ENCODE results near the gene GNG12. TPM values are rescaled to one million over a fixed set of nuclear protein-coding genes. Genes with fewer than 3 reads are reported as not detected.

Gene GNG12
- total RNA-seq, 1 experiment from 2014 or later = 66.1 TPM

DNA sequence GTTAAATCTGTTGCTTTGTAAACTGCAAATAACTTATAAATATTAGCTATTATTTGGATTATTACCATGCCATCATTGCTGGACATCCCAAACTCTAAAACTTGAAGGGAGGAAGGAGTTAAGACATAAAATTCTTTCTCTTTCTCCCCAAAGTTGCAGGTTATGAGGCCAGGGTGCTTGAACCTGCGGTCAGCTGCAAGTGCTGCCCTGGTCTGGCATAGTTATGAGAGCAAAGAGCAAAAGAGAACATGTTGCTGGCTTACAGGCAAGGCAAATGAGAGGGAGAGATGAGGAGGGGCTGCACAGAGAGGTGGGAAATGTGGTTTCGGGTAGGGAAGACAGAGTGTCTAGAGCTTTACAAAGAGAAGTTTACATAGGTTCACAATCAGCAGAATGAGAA lies 117.4 kb downstream of the GNG12 start:
- peaks cover 63% of the 10 kb centered on the region for H3K4me1 ChIP-seq (ENCODE audit: insufficient read depth, low read length)
- DNase-seq (no peak), ATAC-seq (no peak)
- intact Hi-C loops (cut with micrococcal nuclease) = loop anchor here (5.0 kb wide), 1 partner anchor 36 kb away; no protein-coding TSS in a partner anchor
- TF ChIP-seq EZH2 (IDR thresholded peaks at IDR 0.05; ENCODE audit: low read length, unreplicated experiment) = no peak
- TF ChIP-seq, protein P1, sequence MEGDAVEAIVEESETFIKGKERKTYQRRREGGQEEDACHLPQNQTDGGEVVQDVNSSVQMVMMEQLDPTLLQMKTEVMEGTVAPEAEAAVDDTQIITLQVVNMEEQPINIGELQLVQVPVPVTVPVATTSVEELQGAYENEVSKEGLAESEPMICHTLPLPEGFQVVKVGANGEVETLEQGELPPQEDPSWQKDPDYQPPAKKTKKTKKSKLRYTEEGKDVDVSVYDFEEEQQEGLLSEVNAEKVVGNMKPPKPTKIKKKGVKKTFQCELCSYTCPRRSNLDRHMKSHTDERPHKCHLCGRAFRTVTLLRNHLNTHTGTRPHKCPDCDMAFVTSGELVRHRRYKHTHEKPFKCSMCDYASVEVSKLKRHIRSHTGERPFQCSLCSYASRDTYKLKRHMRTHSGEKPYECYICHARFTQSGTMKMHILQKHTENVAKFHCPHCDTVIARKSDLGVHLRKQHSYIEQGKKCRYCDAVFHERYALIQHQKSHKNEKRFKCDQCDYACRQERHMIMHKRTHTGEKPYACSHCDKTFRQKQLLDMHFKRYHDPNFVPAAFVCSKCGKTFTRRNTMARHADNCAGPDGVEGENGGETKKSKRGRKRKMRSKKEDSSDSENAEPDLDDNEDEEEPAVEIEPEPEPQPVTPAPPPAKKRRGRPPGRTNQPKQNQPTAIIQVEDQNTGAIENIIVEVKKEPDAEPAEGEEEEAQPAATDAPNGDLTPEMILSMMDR (conservative IDR thresholded peaks at IDR 0.05; ENCODE audit: low read depth, low read length) = no peak
- no peak for TF ChIP-seq EZH2phosphoT487 (IDR thresholded peaks at IDR 0.05; ENCODE audit: borderline replicate concordance, low read length)
- H3K4me2 ChIP-seq (ENCODE audit: low read length) = no peak overlapping the region
- no peak overlapping the region for H2AFZ ChIP-seq (ENCODE audit: low read length)
- no peak overlapping the region for H3K4me3 ChIP-seq (ENCODE audit: low read length)
- H3K9me2 ChIP-seq (replicated peaks; ENCODE audit: low read length) = no peaks in the 10 kb centered on the region
- 0 out of 2 replicates have a peak, but pooled peaks cover 8% of the 10 kb centered on the region for H3K79me2 ChIP-seq (ENCODE audit: low read length)
- no peaks in the 10 kb centered on the region for H3K9me3 ChIP-seq (ENCODE audit: low read length)
- no peak overlapping the region for H3K9ac ChIP-seq (ENCODE audit: low read length)
- no TSS peak for BruUV-seq (replicated peaks)
- H3K36me3 ChIP-seq (ENCODE audit: low read depth, low read length) = no peaks in the 10 kb centered on the region; the same call in 1 of the 2 replicates
- no peaks in the 10 kb centered on the region for H4K20me1 ChIP-seq (ENCODE audit: low read length)
- H3K27me3 ChIP-seq (ENCODE audit: low read length) = no peaks in the 10 kb centered on the region
- ChIA-PET POLR2A (ENCODE audit: unreplicated experiment) (no interaction called here), CTCF (interaction anchor here (0.9 kb wide), 1 partner anchor 44 kb away, joined by 4 read pairs; no protein-coding TSS in a partner anchor)
- no peaks in the 10 kb centered on the region for H3F3A ChIP-seq (ENCODE audit: low read length, unreplicated experiment)
- H3K27ac ChIP-seq (ENCODE audit: low read length) = no peak overlapping the region

DNA sequence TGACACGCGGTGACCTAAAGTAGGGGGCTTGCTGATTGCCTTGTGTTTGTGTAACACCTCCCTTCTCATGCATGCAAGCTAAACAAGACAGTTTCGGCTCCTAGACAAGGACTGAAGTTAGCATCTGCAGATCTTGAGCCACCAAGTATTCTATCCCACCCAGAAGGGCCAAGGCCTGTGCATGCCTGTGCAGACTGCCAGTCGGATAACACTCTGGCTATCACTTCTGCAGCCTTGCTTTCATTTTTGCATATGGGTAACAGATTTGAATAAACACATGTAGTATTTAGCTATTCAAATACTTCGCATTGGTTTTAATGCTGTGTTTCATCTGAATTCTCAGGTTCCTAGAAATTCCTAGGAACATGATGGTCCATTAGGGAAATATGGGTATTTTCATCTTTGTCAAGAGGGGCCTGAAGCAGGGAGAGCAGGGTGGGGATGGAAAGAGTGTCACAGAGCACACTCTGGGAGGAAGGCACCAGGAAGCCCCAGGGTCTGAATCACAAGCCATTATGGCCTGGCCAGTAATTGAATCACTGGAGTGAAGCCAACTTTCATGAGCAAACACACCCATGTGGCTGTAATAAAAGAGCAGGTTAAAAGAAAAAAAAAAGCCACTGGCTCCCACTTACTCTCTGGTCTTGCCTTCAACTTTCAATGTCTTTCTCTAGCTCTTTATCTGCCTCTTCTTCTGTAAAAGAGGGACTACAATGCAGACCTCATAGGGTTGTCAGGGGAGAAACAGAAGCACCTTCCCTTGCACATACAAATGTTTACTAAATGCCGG lies 120.0 kb downstream of the GNG12 start:
- POLR2A ChIA-PET (ENCODE audit: unreplicated experiment) = interaction anchor here (0.7 kb wide), 2 partner anchors 16 to 119 kb away, joined by 3 read pairs; no protein-coding TSS in a partner anchor

More for the DNA sequence above, 120.0 kb downstream of the GNG12 start:
- DNase-seq = peak; percentile 96
- Histone ChIP-seq H3K79me2 (ENCODE audit: low read length) (0 out of 2 replicates have a peak, but pooled peaks cover 8% of the 10 kb centered on the region), H3K4me3 (ENCODE audit: low read length) (peak overlapping the region; percentile 41), H3K36me3 (ENCODE audit: low read depth, low read length) (no peaks in the 10 kb centered on the region; the same call in 1 of the 2 replicates), H3K27ac (ENCODE audit: low read length) (peak overlapping the region; percentile 88), H3K9me3 (ENCODE audit: low read length) (no peaks in the 10 kb centered on the region), H4K20me1 (ENCODE audit: low read length) (no peaks in the 10 kb centered on the region), H3K9ac (ENCODE audit: low read length) (peak overlapping the region; percentile 57), H3K27me3 (ENCODE audit: low read length) (no peaks in the 10 kb centered on the region), H3K4me2 (ENCODE audit: low read length) (peak overlapping the region; percentile 82), H3K9me2 (replicated peaks; ENCODE audit: low read length) (no peaks in the 10 kb centered on the region), H3K4me1 (ENCODE audit: insufficient read depth, low read length) (peaks cover 77% of the 10 kb centered on the region), H3F3A (ENCODE audit: low read length, unreplicated experiment) (no peaks in the 10 kb centered on the region), H2AFZ (ENCODE audit: low read length) (peak overlapping the region; percentile 44; the same call in 1 of the 2 replicates)
- intact Hi-C loops (cut with micrococcal nuclease) = no loop called here
- peak; percentile 58 for ATAC-seq
- no peak for TF ChIP-seq EZH2phosphoT487 (IDR thresholded peaks at IDR 0.05; ENCODE audit: borderline replicate concordance, low read length)
- no peak for TF ChIP-seq EZH2 (IDR thresholded peaks at IDR 0.05; ENCODE audit: low read length, unreplicated experiment)
- TF ChIP-seq, protein P1 (conservative IDR thresholded peaks at IDR 0.05; ENCODE audit: low read depth, low read length) = no peak
- no TSS peak for BruUV-seq (replicated peaks)
- CTCF ChIA-PET = interaction anchor here (0.6 kb wide), 1 partner anchor 267 kb away, joined by 5 read pairs; no protein-coding TSS in a partner anchor
